ENCODE data around the gene GIGYF2.

DNA sequence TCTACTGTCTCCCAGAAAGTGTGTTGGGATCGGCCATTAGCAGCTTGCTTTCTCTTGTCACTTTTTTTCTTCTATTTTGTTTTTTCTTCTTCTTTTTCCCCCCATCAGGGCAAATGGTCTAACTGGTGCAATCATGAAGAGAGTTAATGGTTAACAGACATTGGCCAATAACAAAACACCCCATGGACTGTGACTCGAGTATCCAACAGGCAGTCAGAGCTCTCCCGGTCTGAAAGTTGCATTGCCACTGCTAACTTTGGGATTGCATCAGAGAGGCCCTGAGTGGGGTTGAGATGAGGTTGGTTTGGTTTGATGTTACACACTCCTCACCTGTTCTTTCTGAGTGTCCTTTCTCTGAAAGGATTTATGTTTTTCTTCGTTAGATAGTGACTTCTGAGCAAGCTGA lies 160.0 kb downstream of the GIGYF2 start:
- TF ChIP-seq, protein P1, sequence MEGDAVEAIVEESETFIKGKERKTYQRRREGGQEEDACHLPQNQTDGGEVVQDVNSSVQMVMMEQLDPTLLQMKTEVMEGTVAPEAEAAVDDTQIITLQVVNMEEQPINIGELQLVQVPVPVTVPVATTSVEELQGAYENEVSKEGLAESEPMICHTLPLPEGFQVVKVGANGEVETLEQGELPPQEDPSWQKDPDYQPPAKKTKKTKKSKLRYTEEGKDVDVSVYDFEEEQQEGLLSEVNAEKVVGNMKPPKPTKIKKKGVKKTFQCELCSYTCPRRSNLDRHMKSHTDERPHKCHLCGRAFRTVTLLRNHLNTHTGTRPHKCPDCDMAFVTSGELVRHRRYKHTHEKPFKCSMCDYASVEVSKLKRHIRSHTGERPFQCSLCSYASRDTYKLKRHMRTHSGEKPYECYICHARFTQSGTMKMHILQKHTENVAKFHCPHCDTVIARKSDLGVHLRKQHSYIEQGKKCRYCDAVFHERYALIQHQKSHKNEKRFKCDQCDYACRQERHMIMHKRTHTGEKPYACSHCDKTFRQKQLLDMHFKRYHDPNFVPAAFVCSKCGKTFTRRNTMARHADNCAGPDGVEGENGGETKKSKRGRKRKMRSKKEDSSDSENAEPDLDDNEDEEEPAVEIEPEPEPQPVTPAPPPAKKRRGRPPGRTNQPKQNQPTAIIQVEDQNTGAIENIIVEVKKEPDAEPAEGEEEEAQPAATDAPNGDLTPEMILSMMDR (IDR thresholded peaks at IDR 0.05) = no peak
- TF ChIP-seq, protein P2, sequence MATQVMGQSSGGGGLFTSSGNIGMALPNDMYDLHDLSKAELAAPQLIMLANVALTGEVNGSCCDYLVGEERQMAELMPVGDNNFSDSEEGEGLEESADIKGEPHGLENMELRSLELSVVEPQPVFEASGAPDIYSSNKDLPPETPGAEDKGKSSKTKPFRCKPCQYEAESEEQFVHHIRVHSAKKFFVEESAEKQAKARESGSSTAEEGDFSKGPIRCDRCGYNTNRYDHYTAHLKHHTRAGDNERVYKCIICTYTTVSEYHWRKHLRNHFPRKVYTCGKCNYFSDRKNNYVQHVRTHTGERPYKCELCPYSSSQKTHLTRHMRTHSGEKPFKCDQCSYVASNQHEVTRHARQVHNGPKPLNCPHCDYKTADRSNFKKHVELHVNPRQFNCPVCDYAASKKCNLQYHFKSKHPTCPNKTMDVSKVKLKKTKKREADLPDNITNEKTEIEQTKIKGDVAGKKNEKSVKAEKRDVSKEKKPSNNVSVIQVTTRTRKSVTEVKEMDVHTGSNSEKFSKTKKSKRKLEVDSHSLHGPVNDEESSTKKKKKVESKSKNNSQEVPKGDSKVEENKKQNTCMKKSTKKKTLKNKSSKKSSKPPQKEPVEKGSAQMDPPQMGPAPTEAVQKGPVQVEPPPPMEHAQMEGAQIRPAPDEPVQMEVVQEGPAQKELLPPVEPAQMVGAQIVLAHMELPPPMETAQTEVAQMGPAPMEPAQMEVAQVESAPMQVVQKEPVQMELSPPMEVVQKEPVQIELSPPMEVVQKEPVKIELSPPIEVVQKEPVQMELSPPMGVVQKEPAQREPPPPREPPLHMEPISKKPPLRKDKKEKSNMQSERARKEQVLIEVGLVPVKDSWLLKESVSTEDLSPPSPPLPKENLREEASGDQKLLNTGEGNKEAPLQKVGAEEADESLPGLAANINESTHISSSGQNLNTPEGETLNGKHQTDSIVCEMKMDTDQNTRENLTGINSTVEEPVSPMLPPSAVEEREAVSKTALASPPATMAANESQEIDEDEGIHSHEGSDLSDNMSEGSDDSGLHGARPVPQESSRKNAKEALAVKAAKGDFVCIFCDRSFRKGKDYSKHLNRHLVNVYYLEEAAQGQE (IDR thresholded peaks at IDR 0.05; ENCODE audit: insufficient read depth in 1 of 2, low read depth in 2 of 2, low read length in 1 of 2) = no peak
